ENCODE results near the gene WWOX.

The WWOX gene

DNA sequence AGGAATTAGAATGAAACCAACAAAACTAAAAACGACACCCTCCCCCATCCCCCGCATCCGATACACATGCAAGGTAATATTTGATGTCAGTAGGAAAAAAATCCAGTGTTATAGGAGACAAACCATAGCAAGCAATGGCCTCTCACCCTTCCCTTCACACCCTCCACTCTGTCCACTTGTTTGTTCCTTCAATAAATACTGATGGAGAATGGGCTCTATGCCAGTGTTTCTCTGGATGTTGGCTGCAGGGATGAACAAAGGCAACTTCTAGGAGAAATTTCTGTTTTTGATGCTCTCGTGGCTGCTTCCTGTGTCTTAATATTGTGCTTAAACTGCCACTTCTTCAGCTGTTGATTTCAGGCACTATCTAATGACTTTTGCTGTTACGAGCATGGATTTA lies 98.8 kb downstream of the WWOX start:
- DNase-seq = no peak

DNA sequence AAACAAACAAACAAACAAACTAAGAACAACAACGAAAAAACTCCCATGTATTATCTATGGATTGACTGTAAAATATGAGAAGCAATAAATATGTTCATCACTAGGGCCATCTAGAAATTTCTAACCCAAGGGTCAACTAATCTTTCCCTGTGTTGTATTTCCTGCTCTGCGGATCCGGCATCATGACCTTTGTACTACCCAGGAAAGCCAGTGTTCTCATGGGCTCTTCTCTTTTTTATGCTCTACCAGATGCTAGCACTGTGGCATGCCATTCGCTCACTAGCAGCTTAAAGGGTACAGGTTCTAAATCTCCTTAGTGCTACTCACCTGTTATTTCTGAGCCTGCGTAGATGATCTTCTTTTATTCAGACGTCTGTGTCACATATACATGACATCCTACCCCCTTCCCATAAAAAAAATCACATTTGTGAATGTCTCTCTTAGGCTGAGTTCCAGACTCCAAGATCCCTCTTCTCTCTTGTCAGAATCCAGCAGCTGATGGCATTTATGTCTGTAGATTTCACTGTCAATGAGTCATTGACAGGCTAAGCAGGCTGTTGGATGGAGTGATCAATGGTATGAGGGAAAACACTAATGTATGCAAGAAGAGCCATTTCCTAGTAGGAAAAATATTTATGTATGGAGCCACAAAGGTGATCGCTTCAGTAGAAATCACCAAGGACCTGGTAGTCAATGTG lies 100.0 kb downstream of the WWOX start:
- no peak for DNase-seq

DNA sequence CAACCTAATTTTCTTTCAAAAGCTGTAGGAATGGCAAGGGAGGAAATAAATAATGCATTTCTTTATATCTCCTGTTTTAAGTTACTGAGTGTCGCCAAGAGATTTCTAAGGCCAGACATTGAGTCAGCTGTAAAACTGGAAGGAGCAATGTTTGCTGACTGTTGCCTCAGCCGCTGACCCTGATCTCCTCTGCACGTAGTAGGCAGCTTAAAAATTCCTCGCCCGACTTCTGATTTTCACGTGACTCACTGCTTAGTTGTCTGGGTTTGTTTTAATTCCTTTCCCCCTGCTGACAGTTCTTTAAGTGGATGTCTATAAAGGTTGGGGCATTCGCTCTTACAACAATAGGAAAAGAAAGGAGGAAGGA lies 100.6 kb downstream of the WWOX start:
- no peak for DNase-seq

- DNase-seq = no peak
Observed at GRCh38 chr16:78200623-78201096, 101.2 kb downstream of the WWOX start.

DNA sequence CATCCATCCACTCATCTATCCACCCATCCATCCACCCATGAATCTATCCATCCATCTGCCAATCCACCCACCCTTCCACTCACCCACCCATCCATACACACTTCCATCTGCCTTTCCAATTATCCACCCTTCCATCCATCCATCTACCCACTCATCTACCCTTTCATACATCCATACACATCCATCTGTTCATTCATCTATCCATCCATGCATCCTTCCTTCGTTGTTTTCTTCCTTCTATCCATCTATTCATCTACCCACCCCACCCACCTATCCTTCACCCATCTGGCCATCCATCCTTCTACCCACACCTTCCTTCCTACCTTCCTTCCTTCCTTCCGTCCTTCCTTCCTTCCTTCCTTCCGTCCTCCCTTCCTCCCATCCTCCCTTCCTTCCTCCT lies 106.1 kb downstream of the WWOX start:
- no peak for DNase-seq

- no peak for DNase-seq
Observed at GRCh38 chr16:78206623-78207223, 107.3 kb downstream of the WWOX start.

DNA sequence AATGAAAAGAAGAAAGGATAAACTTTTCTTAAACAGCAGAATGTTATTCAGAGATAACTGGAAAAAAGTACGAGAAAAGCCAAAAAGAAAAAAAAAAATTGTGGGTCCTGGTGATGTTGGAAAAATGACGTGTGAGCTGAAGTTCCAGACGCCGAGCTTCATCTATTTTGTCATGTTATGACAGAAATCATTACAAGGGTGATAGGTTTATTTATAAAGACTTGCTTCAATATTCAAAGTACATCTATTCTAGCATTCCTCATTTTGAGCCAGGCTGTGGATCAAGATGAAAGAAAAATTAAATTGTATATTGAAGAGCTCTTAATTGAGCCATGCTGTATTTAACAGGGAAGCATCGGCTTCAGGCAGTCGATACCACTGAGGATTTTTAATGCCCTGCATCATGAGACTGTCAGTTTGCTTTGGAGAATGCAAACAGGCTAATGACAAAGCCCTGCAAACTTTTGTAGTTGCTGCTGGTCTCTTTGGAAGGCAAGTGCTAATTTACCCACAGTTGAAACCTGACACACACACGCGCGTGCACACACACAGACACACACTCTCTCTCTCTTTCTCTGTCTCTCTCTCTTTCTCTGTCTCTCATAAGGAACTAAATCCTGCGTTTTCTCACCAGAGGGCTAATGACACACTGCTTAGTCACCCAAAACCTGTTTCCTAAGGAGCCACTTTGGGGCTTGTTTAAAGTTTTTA lies 110.7 kb downstream of the WWOX start:
- no peak for DNase-seq

GRCh38 chr16:78211020-78211599 lies 111.7 kb downstream of the WWOX start:
- no peak for DNase-seq

GRCh38 chr16:78211946-78212345 lies 112.5 kb downstream of the WWOX start:
- no peak for DNase-seq

DNA sequence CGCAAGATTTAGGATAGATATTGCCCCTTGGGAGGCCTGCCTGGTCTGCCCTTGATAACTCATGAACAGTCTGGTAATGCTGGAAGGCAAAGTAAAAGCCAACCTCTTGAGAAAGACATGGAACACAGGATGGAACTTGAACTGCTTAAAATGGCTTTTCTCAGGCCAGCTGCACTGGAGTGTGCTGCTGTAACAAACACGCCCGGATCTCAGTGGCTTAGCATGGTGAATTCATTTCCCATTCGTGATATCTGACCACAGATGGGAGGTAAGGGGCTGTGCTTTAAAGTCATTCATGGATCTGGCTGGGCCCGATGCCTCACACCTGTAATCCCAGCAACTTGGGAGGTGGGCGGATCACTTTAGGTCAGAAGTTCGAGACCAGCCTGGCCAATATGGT lies 113.2 kb downstream of the WWOX start:
- no peak for DNase-seq

- no peak for DNase-seq
Observed at GRCh38 chr16:78213751-78214150, 114.3 kb downstream of the WWOX start.

DNA sequence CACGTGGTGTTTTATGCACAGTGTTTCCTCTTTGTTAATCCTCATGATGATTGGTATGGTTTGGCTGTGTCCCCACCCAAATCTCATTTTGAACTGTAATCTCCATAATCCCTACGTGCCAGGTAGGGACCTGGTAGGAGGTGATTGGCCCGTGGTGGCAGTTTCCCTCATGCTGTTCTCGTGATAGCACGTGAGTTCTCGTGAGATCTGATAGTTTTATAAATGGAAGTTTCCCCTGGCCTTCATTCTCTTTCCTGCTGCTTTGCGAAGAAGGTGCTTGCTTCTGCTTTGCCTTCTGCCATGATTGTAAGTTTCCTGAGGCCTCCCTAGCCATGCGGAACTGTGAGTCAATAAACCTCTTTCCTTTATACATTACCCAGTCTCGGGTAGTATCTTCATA lies 115.8 kb downstream of the WWOX start:
- no peak for DNase-seq

GRCh38 chr16:78216166-78216745 lies 116.8 kb downstream of the WWOX start:
- no peak for DNase-seq

- DNase-seq = no peak
Observed at GRCh38 chr16:78217276-78217675, 117.8 kb downstream of the WWOX start.

- no peak for DNase-seq
Observed at GRCh38 chr16:78218279-78218678, 118.8 kb downstream of the WWOX start.

- no peak for DNase-seq
Observed at GRCh38 chr16:78218856-78219651, 119.6 kb downstream of the WWOX start.

DNA sequence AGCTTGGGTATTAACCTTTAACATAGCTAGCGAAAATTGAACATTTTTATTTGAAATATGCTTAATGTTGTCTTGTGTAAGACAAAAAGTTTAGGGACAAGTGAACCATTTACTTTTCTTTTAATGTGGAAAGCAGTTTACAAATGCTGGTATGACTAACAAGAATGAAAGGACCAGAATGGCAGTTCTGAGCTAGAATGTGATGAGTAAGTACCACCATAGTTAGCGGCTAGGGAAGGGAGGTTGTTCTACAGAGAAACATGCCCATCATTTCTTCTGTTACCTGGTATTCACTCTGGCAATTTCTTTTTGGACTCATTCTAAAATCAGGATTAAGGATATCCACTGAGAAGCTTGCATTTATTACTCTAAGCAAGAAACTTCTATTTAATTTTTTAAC lies 121.1 kb downstream of the WWOX start:
- no peak for DNase-seq

DNA sequence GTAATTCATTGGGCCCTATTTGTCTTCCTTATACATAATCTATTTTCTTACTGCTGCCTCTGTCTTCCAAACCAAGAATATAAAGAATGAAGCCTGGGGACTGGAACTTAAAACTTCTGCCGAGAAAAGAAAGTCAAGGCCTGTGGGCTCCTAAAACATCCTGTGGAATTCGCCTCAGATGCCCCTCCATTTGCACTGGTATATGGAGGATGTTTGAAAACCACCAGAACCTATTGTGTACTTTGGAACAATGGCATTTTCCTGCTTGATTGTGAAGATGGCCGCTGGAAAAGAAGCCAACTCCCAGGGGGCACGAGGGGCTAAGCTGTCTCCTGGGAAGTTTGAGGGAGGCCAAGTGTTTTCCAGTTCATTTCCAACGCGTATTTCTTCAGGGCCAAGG lies 122.4 kb downstream of the WWOX start:
- DNase-seq = no peak

GRCh38 chr16:78224342-78224741 lies 124.9 kb downstream of the WWOX start:
- no peak for DNase-seq

- no peak for DNase-seq
Observed at GRCh38 chr16:78225919-78226318, 126.5 kb downstream of the WWOX start.

- no peak for DNase-seq
Observed at GRCh38 chr16:78227855-78228254, 128.4 kb downstream of the WWOX start.

- DNase-seq = no peak
Observed at GRCh38 chr16:78228704-78229103, 129.2 kb downstream of the WWOX start.

GRCh38 chr16:78230832-78231231 lies 131.4 kb downstream of the WWOX start:
- no peak for DNase-seq
